Fibroblast of skin of back (primary cell): ENCODE results near the gene MICA.

Source experiments
- DNase-seq: peaks from one replicate; pipeline ENCODE4 v3.0.0-alpha.2; 2013

The MICA gene

DNA sequence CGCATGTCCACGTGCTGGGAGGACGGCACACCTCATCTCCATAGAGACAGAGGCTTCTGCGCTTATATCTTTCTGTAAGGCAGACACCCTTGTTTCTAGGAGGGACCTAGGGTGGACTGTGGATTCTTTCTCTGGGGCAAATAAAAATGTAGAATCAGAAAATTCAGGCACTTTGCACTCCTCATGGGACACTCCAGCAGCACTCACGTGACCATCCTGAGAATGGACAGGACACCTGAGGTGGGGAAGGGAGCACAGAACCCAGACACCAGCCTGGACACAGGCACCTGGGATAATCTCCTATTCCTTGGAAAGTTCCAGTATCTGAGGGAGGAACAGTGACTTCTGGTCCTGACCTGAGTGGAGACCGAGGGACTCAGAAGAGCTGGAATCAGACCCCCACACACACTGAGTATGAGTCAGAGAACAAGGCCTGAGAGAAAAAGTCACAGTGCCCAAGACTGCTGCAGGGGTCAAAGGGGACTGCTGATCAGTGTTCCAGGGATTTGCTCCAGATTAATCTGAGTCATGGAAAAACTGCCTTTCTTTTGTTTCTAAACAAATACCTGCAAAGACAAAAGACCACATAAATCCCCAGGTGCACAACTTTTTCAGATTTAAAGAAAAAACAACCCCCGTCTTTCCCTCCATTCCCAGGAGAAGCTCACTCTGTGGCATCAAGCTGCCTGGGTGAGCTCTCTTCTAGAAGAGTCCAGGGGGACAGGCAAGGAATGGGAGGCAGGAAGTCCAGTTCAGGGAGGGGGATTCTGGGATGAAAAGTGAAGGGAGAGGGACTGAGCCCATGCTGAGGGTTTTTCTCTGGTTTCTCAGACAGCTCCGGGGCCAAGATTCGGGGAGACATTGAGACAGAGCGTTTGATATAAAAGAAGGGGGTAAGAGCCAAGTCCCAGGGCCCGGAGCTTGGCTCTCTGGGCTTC is 58.9 kb downstream of the MICA start:
- DNase-seq, result no peak

DNA sequence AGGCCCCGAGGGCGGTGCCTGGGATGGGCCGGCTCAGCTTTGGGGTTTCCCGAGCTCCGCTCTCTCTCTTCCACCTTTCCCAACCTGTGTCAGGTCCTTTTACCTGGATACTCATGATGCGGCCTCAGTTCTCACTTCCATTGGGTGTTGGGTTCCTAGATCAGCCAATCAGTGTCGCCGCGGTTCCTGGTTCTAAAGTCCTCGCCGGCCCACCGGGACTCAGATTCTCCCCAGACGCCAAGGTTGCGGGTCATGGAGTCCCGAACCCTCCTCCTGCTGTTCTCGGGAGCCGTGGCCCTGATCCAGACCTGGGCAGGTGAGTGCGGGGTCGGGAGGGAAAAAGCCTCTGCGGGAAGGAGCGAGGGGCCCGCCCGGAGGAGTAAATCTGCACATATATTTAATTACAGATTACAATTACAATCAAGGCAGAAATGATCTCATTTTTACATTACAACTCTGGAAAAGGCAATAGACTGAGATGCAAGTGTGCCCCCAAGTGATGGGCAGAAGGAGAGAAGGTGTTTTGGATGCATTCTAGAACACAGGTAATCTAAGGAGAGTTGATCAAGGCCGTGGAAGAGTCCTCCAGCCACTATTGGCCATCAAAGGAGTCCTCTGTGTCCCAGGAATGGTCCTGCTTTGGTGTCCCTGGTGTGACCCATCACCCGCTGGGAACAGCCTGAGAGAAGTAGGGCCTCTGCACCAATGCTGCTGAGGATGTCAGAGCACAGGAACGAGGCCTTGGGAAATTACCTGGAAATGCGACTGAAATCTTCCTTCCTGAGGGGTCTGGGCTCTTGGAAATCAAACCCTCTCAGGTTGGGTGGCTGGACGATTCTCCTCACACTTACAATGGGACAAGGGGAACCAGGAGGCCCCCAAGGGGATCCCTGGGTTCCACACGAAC is 59.8 kb downstream of the MICA start:
- peak; percentile 57 for DNase-seq

DNA sequence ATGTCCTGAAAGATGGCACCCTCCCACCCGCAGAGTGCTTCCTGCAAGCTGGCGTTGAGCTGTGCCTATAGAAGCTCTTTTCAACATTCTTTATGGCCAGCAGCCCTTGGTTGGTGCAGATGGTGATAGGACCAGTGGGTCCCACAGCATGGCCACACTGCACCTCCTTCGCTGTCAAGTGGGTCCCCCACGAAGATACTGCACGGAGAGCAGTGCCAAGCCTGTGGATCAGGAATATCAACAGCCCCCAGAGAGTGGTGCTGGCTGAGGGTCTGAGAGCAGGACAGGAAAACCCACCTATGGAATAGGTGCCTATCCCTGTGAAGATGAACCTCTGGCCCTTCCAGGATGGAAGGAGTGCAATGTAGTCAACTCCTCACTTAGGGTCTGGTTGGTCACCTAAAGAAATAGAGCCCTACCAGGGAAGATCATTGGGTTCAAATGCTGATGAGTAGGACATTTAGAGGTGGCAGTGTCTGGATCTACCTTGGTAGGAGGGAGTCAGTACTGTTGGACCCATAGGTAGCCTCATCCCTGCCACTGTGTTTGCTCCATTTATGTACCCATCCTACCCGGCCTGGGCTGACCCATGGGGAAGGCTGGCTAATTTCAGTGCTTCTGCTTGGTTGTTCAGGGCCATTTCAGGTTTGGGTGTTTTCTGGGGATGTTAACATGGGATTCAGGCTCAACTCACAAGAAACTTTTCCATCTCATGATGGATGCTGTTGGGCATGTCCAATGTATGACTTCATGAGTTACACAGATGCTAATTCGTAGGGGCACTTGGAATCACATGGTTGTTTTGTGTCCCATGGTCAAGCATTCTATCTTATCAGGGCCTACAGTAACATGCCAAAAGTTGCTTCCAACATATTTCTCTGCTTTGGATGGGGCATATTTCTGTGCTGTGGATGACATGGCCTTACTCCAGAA is 61.1 kb downstream of the MICA start:
- DNase-seq, result no peak
